ENCODE results near the gene SELP. TPM values are rescaled to one million over a fixed set of nuclear protein-coding genes. Genes with fewer than 3 reads are reported as not detected.
A peak's percentile ranks its signal among the peaks of the same experiment; 100 is the strongest.

The SELP gene
- total and polyA plus RNA-seq, 8 donors: 0.58 to 17.9 (median 2.5) TPM

DNA sequence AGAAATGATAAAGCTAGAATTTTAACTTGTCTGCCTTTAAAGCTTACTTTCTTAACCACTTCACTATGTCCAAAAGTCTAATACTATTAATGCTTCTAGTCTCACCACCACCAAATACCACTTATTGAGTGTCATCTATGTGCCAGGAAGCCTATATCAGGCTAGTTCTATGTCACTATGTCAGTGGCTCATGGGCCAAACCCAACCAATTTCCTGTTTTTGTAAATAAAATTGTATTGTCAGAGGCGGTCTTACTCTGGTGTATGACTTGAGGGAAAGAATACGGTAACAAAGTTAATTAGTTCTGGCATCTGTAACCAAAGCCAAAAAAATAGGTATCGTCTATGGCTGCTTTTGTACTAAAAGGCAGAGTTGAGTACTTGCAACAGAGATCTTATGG, 58.5 kb downstream of the SELP start:
- WGBS, 5 donors: 77 to 86% (median 83%) methylated on average over 3 of the region's 3 CpGs
- no peaks in the 10 kb centered on the region for H3K27me3 ChIP-seq
- no peak overlapping the region for H3K4me3 ChIP-seq
- DNase-seq: no peak
- no peak overlapping the region for H3K27ac ChIP-seq
- TF ChIP-seq POLR2AphosphoS5 (IDR thresholded peaks at IDR 0.05) (no peak), CTCF (IDR thresholded peaks at IDR 0.05) (no peak), POLR2A (IDR thresholded peaks at IDR 0.05) (no peak), EP300 (IDR thresholded peaks at IDR 0.05) (no peak)
- H3K36me3 ChIP-seq: no peaks in the 10 kb centered on the region
- no peaks in the 10 kb centered on the region for H3K9me3 ChIP-seq
- H3K4me1 ChIP-seq: peaks cover 0 to 19% (median 3%) of the 10 kb centered on the region in 4 donors
- intact Hi-C loops (cut with DNase I; ENCODE audit: low total_unique reads): no loop called here

DNA sequence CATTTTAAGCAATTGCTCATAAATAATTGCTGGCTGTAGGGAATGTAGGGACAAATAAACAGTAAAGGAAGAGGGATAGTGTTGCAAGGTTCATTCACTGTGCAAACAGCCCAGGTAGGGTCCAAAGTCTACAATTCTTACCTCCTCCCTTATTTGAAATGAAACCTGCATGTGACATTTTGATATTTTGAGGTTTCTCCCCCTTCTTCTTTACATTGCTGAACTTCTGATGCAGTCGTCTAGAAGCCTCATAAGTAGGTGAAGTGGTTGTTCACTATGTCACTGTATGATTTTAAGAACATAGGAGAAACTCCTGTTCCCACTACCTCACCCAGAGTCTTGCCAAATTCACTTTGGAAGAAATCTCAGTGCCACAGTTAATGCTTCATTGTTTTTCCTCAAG, 59.8 kb downstream of the SELP start:
- TF ChIP-seq CTCF (IDR thresholded peaks at IDR 0.05): no peak
- TF ChIP-seq POLR2AphosphoS5 (IDR thresholded peaks at IDR 0.05): peak in 1 of 3 donors; percentile 31
- 16 to 38% (median 19%) methylated on average over 1 of the region's 1 CpG for WGBS, 5 donors
- intact Hi-C loops (cut with DNase I; ENCODE audit: low total_unique reads): no loop called here
- DNase-seq: peak in 1 of 2 donors; percentile 76
- H3K4me3 ChIP-seq: no peak overlapping the region
- H3K4me1 ChIP-seq: peaks cover 0 to 24% (median 7%) of the 10 kb centered on the region in 4 donors
- no peaks in the 10 kb centered on the region for H3K36me3 ChIP-seq
- H3K27me3 ChIP-seq: no peaks in the 10 kb centered on the region
- peak overlapping the region in 3 of 5 donors; percentile 10 to 56 (median 24) for H3K27ac ChIP-seq
- no peaks in the 10 kb centered on the region for H3K9me3 ChIP-seq

GRCh38 chr1:169568497-169568896, 61.4 kb downstream of the SELP start:
- TF ChIP-seq EP300 (IDR thresholded peaks at IDR 0.05) (no peak), CTCF (IDR thresholded peaks at IDR 0.05) (no peak), POLR2AphosphoS5 (IDR thresholded peaks at IDR 0.05) (no peak), POLR2A (IDR thresholded peaks at IDR 0.05) (no peak)
- Histone ChIP-seq H3K4me1 (peaks cover 0 to 16% (median 8%) of the 10 kb centered on the region in 4 donors), H3K27ac (no peak overlapping the region), H3K9me3 (peaks cover 0 to 1% (median 0%) of the 10 kb centered on the region in 4 donors), H3K4me3 (no peak overlapping the region), H3K36me3 (no peaks in the 10 kb centered on the region), H3K27me3 (no peaks in the 10 kb centered on the region)
- WGBS, 5 donors: 13 to 25% (median 23%) methylated on average over 1 of the region's 1 CpG
- intact Hi-C loops (cut with DNase I; ENCODE audit: low total_unique reads): no loop called here
- no peak for DNase-seq

DNA sequence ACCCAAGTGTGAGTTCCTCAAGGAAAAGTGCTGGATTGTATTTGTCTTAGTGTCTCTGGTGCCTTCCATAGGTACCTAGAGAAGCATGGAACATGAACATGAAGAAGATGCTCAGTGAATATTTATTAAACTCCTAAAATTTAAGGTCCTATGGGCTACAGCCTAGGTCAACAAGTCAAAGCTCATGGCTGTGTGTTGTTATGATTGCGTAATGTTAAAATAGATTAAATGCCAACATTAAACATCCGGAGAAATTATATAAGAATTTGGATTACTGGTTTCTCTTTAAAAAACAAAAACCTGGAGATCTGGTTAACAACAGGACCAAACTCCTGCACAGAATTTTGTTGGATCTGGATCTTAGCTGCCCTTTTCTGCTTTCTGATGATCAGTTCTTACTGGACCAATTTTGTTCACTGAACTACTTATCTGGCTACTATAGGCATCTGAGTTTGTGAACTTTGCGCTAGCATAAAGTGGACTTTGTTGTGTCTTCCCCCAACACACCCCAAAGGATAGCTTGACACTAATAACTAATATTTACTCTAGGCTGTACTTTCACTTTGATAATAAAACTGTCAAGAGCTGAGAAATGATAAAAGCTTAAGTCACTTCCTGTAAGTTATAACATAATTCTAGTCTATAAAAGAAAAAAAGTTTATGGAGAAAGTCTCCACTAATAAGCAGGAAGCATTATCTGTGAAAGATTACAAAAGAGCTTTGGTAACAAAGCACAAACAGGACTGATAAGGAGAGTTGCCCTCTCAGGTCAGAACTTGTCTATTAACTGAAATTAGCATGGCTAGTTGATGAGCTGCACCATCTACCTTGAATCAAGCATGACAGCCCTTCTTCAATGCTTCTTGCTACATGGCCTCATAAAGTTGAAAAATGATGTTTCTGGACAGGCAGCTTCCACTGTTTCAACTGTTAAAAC, 64.3 kb downstream of the SELP start:
- Histone ChIP-seq H3K4me3 (no peak overlapping the region), H3K36me3 (no peaks in the 10 kb centered on the region), H3K4me1 (peaks cover 0 to 16% (median 8%) of the 10 kb centered on the region in 4 donors), H3K27ac (peak overlapping the region in 2 of 5 donors; percentile 16 to 31), H3K9me3 (peaks cover 0 to 8% (median 0%) of the 10 kb centered on the region in 4 donors), H3K27me3 (no peaks in the 10 kb centered on the region)
- peak in 1 of 2 donors; percentile 59 for DNase-seq
- TF ChIP-seq POLR2AphosphoS5 (IDR thresholded peaks at IDR 0.05) (peak in 2 of 3 donors; percentile 24 to 29), EP300 (IDR thresholded peaks at IDR 0.05) (no peak)
- intact Hi-C loops (cut with DNase I; ENCODE audit: low total_unique reads): no loop called here
- 56 to 66% (median 62%) methylated on average over 3 of the region's 3 CpGs for WGBS, 5 donors

DNA sequence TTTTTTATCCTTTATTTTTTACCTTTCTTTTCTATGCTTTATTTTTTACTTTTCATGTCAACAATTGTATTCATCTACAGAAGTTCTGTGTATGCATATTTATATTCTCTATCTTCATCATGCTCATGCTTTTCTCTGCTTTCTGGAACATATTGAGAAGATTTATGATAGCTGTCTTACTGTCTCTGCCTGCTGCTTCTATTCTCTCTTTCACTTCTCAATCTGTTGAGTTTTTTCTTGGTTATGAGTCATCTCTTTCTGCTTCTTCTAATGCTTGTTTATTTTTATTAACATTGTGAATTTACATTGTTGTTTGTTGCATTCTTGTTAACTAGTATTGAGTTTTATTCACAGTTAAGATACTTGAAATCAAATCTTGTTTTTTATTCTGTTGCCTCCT, 66.3 kb downstream of the SELP start:
- Histone ChIP-seq H3K4me3 (no peak overlapping the region), H3K4me1 (peaks cover 0 to 9% (median 3%) of the 10 kb centered on the region in 4 donors), H3K9me3 (peaks cover 0 to 8% (median 0%) of the 10 kb centered on the region in 4 donors), H3K36me3 (no peaks in the 10 kb centered on the region), H3K27ac (no peak overlapping the region), H3K27me3 (no peaks in the 10 kb centered on the region)
- TF ChIP-seq POLR2A (IDR thresholded peaks at IDR 0.05) (no peak), POLR2AphosphoS5 (IDR thresholded peaks at IDR 0.05) (no peak), EP300 (IDR thresholded peaks at IDR 0.05) (no peak), CTCF (IDR thresholded peaks at IDR 0.05) (no peak)
- no peak for DNase-seq
- intact Hi-C loops (cut with DNase I; ENCODE audit: low total_unique reads): no loop called here

Data from stomach (tissue), 9 donors.